ENCODE data around the gene TEAD2. TPM values are rescaled to one million over a fixed set of nuclear protein-coding genes. Genes with fewer than 3 reads are reported as not detected.
A peak's percentile ranks its signal among the peaks of the same experiment; 100 is the strongest.

The TEAD2 gene
- total RNA-seq, 1 experiment from 2014 or later, result 121 TPM

GRCh38 chr19:49403404-49404187, 41.4 kb upstream of the TEAD2 start:
- DNase-seq (ENCODE audit: low spot score), result peak; percentile 82
- H3K4me3 ChIP-seq (ENCODE audit: low read depth, low read length, poor library complexity, severe bottlenecking), result no peak overlapping the region
- BruUV-seq (replicated peaks), result no TSS peak
- H3K9me3 ChIP-seq (ENCODE audit: low read depth, low read length, poor library complexity, severe bottlenecking), result no peaks in the 10 kb centered on the region
- no peaks in the 10 kb centered on the region for H3K27me3 ChIP-seq (replicated peaks; ENCODE audit: insufficient read depth, low read depth, low read length, poor library complexity)
- intact Hi-C loops (cut with micrococcal nuclease; ENCODE audit: unreplicated experiment), result no loop called here
- ChIA-PET CTCF (interaction anchor here (0.6 to 0.7 kb wide), 2 partner anchors 12 to 236 kb away, joined by 3 read pairs; partner anchors contain the start of gene RRAS), POLR2A (ENCODE audit: low non-redundant PET) (interaction anchor here (0.5 kb wide), 2 partner anchors 18 to 64 kb away, joined by 5 read pairs; no protein-coding TSS in a partner anchor)
- TF ChIP-seq CTCF (conservative IDR thresholded peaks at IDR 0.05; ENCODE audit: low read depth, low read length), result no peak
- TF ChIP-seq EZH2 (IDR thresholded peaks at IDR 0.05; ENCODE audit: borderline replicate concordance, low read depth, low read length, poor library complexity, severe bottlenecking), result no peak
- H3K36me3 ChIP-seq (ENCODE audit: insufficient read depth, low read length, poor library complexity, severe bottlenecking), result no peaks in the 10 kb centered on the region
- H3K27ac ChIP-seq (ENCODE audit: low read depth, low read length, poor library complexity, severe bottlenecking), result peak overlapping the region; percentile 26
- H3K4me1 ChIP-seq (ENCODE audit: insufficient read depth, low read length, poor library complexity, severe bottlenecking), result peaks cover 14% of the 10 kb centered on the region

GRCh38 chr19:49400029-49400428, 37.8 kb upstream of the TEAD2 start:
- BruUV-seq (replicated peaks), result no TSS peak
- Histone ChIP-seq H3K27ac (ENCODE audit: low read depth, low read length, poor library complexity, severe bottlenecking) (no peak overlapping the region), H3K4me1 (ENCODE audit: insufficient read depth, low read length, poor library complexity, severe bottlenecking) (peaks cover 14% of the 10 kb centered on the region), H3K4me3 (ENCODE audit: low read depth, low read length, poor library complexity, severe bottlenecking) (no peak overlapping the region), H3K36me3 (ENCODE audit: insufficient read depth, low read length, poor library complexity, severe bottlenecking) (no peaks in the 10 kb centered on the region), H3K9me3 (ENCODE audit: low read depth, low read length, poor library complexity, severe bottlenecking) (no peaks in the 10 kb centered on the region), H3K27me3 (replicated peaks; ENCODE audit: insufficient read depth, low read depth, low read length, poor library complexity) (no peaks in the 10 kb centered on the region)
- DNase-seq (ENCODE audit: low spot score), result no peak
- CTCF ChIA-PET, result no interaction called here
- intact Hi-C loops (cut with micrococcal nuclease; ENCODE audit: unreplicated experiment), result no loop called here
- POLR2A ChIA-PET (ENCODE audit: low non-redundant PET), result no interaction called here
- no peak for TF ChIP-seq EZH2 (IDR thresholded peaks at IDR 0.05; ENCODE audit: borderline replicate concordance, low read depth, low read length, poor library complexity, severe bottlenecking)
- no peak for TF ChIP-seq CTCF (conservative IDR thresholded peaks at IDR 0.05; ENCODE audit: low read depth, low read length)

- Histone ChIP-seq H3K4me3 (ENCODE audit: low read depth, low read length, poor library complexity, severe bottlenecking) (no peak overlapping the region), H3K9me3 (ENCODE audit: low read depth, low read length, poor library complexity, severe bottlenecking) (no peaks in the 10 kb centered on the region), H3K4me1 (ENCODE audit: insufficient read depth, low read length, poor library complexity, severe bottlenecking) (peaks cover 9% of the 10 kb centered on the region), H3K36me3 (ENCODE audit: insufficient read depth, low read length, poor library complexity, severe bottlenecking) (no peaks in the 10 kb centered on the region), H3K27me3 (replicated peaks; ENCODE audit: insufficient read depth, low read depth, low read length, poor library complexity) (no peaks in the 10 kb centered on the region), H3K27ac (ENCODE audit: low read depth, low read length, poor library complexity, severe bottlenecking) (no peak overlapping the region)
- ChIA-PET CTCF (no interaction called here), POLR2A (ENCODE audit: low non-redundant PET) (no interaction called here)
- TF ChIP-seq CTCF (conservative IDR thresholded peaks at IDR 0.05; ENCODE audit: low read depth, low read length) (no peak), EZH2 (IDR thresholded peaks at IDR 0.05; ENCODE audit: borderline replicate concordance, low read depth, low read length, poor library complexity, severe bottlenecking) (no peak)
- intact Hi-C loops (cut with micrococcal nuclease; ENCODE audit: unreplicated experiment), result no loop called here
- no peak for DNase-seq (ENCODE audit: low spot score)
- BruUV-seq (replicated peaks), result no TSS peak
These were observed 36.7 kb upstream of the TEAD2 start for GRCh38 chr19:49398931-49399330.
